ENCODE results near the gene CCNI. TPM values are rescaled to one million over a fixed set of nuclear protein-coding genes. Genes with fewer than 3 reads are reported as not detected.

CCNI gene
- total RNA-seq, 1 experiment from 2014 or later = 240 TPM

- WGBS (ENCODE audit: extremely low coverage, insufficient read length, low lambda C conversion rate) = no CpG with 5 or more reads among the region's 1 CpG
- no peak overlapping the region for H3K27ac ChIP-seq (ENCODE audit: insufficient read length, low read depth, low read length)
- no peak overlapping the region for H2BK20ac ChIP-seq (ENCODE audit: low read depth, low read length, poor library complexity, severe bottlenecking)
- H3K79me2 ChIP-seq (ENCODE audit: insufficient read depth, low read length) = no peaks in the 10 kb centered on the region
- Mint-ChIP-seq H3K27me3 (ENCODE audit: low read depth) (no peaks in the 10 kb centered on the region), H3K4me1 (peaks cover 6 to 11% of the 10 kb centered on the region in 2 experiments), H3K27ac (no peak overlapping the region), H3K36me3 (ENCODE audit: insufficient read depth in 1 of 3, low read depth in 3 of 3) (no peaks in the 10 kb centered on the region; a peak in 1 of 7 replicates), H3K4me3 (no peak overlapping the region), H3K9me3 (no peaks in the 10 kb centered on the region)
- no peak for DNase-seq
- H2BK5ac ChIP-seq (ENCODE audit: insufficient read length, low read length) = no peak overlapping the region
- no peak overlapping the region for H4K91ac ChIP-seq (ENCODE audit: insufficient read length, low read depth, low read length)
- no peak overlapping the region for H3K9ac ChIP-seq (ENCODE audit: extremely low read depth, insufficient read length, low read length)
- no peaks in the 10 kb centered on the region for H4K20me1 ChIP-seq (ENCODE audit: control insufficient read depth, insufficient read depth, insufficient read length)
- no peaks in the 10 kb centered on the region for H3K4me1 ChIP-seq (ENCODE audit: insufficient read depth, low read length)
- H3K18ac ChIP-seq (ENCODE audit: insufficient read length, low read depth, low read length) = no peak overlapping the region
- TF ChIP-seq CTCF (conservative IDR thresholded peaks at IDR 0.05) = no peak
- H2AFZ ChIP-seq (ENCODE audit: low read length) = no peak overlapping the region
- no peaks in the 10 kb centered on the region for H3K27me3 ChIP-seq (ENCODE audit: insufficient read depth, low read length)
- no peak overlapping the region for H3K23ac ChIP-seq (ENCODE audit: insufficient read length, low read depth, low read length)
- H4K8ac ChIP-seq (replicated peaks; ENCODE audit: insufficient read length, low read depth, low read length) = no peak overlapping the region
- H3K4ac ChIP-seq (ENCODE audit: low read depth, low read length) = no peak overlapping the region
- H3K23me2 ChIP-seq (ENCODE audit: insufficient read length, low read depth, low read length, poor library complexity, severe bottlenecking) = no peaks in the 10 kb centered on the region
- no peak overlapping the region for H3T11ph ChIP-seq (ENCODE audit: low read length)
- H3K4me2 ChIP-seq (ENCODE audit: insufficient read depth, insufficient read length, low read length) = no peak overlapping the region
- no peak overlapping the region for H4K5ac ChIP-seq (ENCODE audit: insufficient read length, low read depth, low read length)
- no peak overlapping the region for H2AK5ac ChIP-seq (ENCODE audit: insufficient read length, low read length)
- no peak overlapping the region for H2BK120ac ChIP-seq (ENCODE audit: low read depth, low read length, poor library complexity, severe bottlenecking)
- H3K79me1 ChIP-seq (ENCODE audit: insufficient read depth, low read depth, low read length, poor library complexity, severe bottlenecking) = no peaks in the 10 kb centered on the region
- no peak overlapping the region for H2BK15ac ChIP-seq (ENCODE audit: low read depth, low read length)
- no peak overlapping the region for H3K14ac ChIP-seq (ENCODE audit: insufficient read depth, low read length)
- H3K9me3 ChIP-seq (ENCODE audit: control insufficient read depth, low read depth, low read length) = no peaks in the 10 kb centered on the region
- H2BK12ac ChIP-seq (ENCODE audit: insufficient read length, low read depth, low read length) = no peak overlapping the region
- H3K56ac ChIP-seq (ENCODE audit: insufficient read length, low read depth, low read length) = no peak overlapping the region
Measured at GRCh38 chr4:77093401-77093800, 17.6 kb upstream of the CCNI start.
